DOHH2 (cell line): Measurements from ENCODE around the gene TTC8.

Experiments
- H3F3A ChIP-seq: fragments of 200-600 bp; sonication (generic), shearing (Covaris generic); 2 replicates; pipeline ENCODE4 v1.6.0; 2016; ENCODE audit warnings: antibody characterized with exemption, mild to moderate bottlenecking; ENCODE audit not compliant: control insufficient read depth, insufficient read depth
- H3K27ac ChIP-seq: fragments of 200-600 bp; sonication (generic); 2 replicates; pipeline ENCODE4 v1.5.1; 2014; ENCODE audit warnings: low read depth, mild to moderate bottlenecking, low read length, moderate library complexity
- H3K27me3 ChIP-seq: fragments of 200-600 bp; sonication (generic); 2 replicates; pipeline ENCODE4 v1.6.1; 2014; ENCODE audit warnings: mild to moderate bottlenecking, low read length, mixed read lengths; ENCODE audit not compliant: control insufficient read depth
- H3K36me3 ChIP-seq: fragments of 200-600 bp; sonication (generic); 2 replicates; pipeline ENCODE4 v1.6.1; 2014; ENCODE audit warnings: mild to moderate bottlenecking, low read length, moderate library complexity, mixed read lengths; ENCODE audit not compliant: control insufficient read depth
- H3K4me1 ChIP-seq: fragments of 200-600 bp; sonication (generic); 2 replicates; pipeline ENCODE4 v1.6.1; 2014; ENCODE audit warnings: mild to moderate bottlenecking, low read length, mixed read lengths; ENCODE audit not compliant: control insufficient read depth
- H3K4me2 ChIP-seq: fragments of 200-600 bp; sonication (generic); 2 replicates; pipeline ENCODE4 v1.6.0; 2014; ENCODE audit warnings: mild to moderate bottlenecking, low read length, moderate library complexity
- H3K4me3 ChIP-seq: fragments of 200-600 bp; sonication (generic); 2 replicates; pipeline ENCODE4 v1.5.1; 2014; ENCODE audit warnings: mild to moderate bottlenecking, low read length, mixed read lengths
- H3K79me2 ChIP-seq: fragments of 200-600 bp; sonication (generic); 2 replicates; pipeline ENCODE4 v1.6.1; 2014; ENCODE audit warnings: mild to moderate bottlenecking, low read length, mixed read lengths; ENCODE audit not compliant: control insufficient read depth
- H3K9me2 ChIP-seq: fragments of 200-600 bp; sonication (generic); replicated peaks from 2 replicates; pipeline ENCODE4 v1.6.1; 2014; ENCODE audit warnings: mild to moderate bottlenecking, low read length, mixed read lengths; ENCODE audit not compliant: control insufficient read depth
- H3K9me3 ChIP-seq: fragments of 200-600 bp; sonication (generic); 2 replicates; pipeline ENCODE4 v1.6.1; 2014; ENCODE audit warnings: antibody characterized with exemption, low read length, mixed read lengths; ENCODE audit not compliant: control insufficient read depth, insufficient read depth
- H4K20me1 ChIP-seq: fragments of 200-600 bp; sonication (generic); 2 replicates; pipeline ENCODE4 v1.6.0; 2014; ENCODE audit warnings: low read depth, mild to moderate bottlenecking, antibody characterized with exemption, low read length, moderate library complexity; ENCODE audit not compliant: control insufficient read depth, insufficient read depth
- EZH2phosphoT487 ChIP-seq: fragments of 200-600 bp; sonication (generic); IDR thresholded peaks from 2 replicates; pipeline ENCODE4 v1.6.1; 2017; ENCODE audit warnings: borderline replicate concordance, mild to moderate bottlenecking, antibody characterized with exemption, low read length, moderate library complexity, mixed read lengths
- TF ChIP-seq, protein P1 (sequence below): fragments of 200-600 bp; sonication (generic); IDR thresholded peaks from one replicate; pipeline ENCODE4 v1.5.1; 2014; ENCODE audit warnings: antibody characterized with exemption, mild to moderate bottlenecking, low read depth, low read length; ENCODE audit not compliant: poor library complexity, severe bottlenecking

The TTC8 gene

DNA sequence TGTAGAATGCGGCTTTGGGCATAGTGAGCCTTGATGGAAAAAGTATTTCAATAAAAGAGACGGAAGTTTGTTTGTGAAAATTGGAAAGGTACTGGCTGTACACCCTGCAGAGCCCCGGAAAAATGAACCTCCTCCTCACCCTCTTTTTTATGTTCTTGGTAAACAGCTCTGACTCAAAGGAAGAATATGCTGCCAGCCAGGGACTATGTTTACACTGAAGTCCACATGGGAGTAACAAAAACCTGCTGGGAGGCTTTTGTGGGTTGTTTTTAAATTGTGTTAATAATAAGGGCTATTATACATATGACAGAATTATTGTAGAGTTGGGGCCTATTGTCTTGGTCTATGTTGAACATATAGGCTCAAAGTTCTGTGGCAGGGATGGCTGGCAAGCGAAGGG, 70.7 kb downstream of the TTC8 start:
- Histone ChIP-seq H4K20me1 (no peaks in the 10 kb centered on the region; the same call in 1 of the 2 replicates), H3K27me3 (no peaks in the 10 kb centered on the region; the same call in 1 of the 2 replicates), H3F3A (no peaks in the 10 kb centered on the region), H3K4me2 (no peak overlapping the region), H3K4me1 (no peaks in the 10 kb centered on the region), H3K9me3 (no peaks in the 10 kb centered on the region), H3K9me2 (no peaks in the 10 kb centered on the region), H3K36me3 (no peaks in the 10 kb centered on the region), H3K79me2 (no peaks in the 10 kb centered on the region), H3K27ac (no peak overlapping the region), H3K4me3 (no peak overlapping the region)
- TF ChIP-seq, protein P1, sequence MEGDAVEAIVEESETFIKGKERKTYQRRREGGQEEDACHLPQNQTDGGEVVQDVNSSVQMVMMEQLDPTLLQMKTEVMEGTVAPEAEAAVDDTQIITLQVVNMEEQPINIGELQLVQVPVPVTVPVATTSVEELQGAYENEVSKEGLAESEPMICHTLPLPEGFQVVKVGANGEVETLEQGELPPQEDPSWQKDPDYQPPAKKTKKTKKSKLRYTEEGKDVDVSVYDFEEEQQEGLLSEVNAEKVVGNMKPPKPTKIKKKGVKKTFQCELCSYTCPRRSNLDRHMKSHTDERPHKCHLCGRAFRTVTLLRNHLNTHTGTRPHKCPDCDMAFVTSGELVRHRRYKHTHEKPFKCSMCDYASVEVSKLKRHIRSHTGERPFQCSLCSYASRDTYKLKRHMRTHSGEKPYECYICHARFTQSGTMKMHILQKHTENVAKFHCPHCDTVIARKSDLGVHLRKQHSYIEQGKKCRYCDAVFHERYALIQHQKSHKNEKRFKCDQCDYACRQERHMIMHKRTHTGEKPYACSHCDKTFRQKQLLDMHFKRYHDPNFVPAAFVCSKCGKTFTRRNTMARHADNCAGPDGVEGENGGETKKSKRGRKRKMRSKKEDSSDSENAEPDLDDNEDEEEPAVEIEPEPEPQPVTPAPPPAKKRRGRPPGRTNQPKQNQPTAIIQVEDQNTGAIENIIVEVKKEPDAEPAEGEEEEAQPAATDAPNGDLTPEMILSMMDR = no peak
- TF ChIP-seq EZH2phosphoT487 = no peak

DNA sequence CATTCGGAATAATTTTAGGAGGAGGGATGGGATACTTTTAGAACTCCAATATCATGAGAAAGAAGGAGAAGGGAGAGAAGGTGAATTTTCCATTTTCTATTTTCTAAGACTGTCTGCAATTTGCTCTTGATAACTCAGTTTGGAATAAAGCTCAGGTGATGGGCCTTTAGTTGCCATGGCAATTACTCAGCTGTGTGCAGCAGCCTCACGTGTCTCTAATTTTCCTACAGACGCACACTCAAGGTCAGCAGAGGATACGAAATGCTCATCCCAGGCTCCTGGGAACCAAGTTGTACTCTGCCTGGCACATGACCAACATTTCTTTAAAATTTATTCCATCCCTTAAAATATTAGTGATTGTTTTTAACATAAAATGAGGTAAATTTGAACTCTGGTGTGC, 76.7 kb downstream of the TTC8 start:
- Histone ChIP-seq H3K9me2 (no peaks in the 10 kb centered on the region), H4K20me1 (no peaks in the 10 kb centered on the region), H3K4me1 (no peaks in the 10 kb centered on the region), H3K79me2 (no peaks in the 10 kb centered on the region), H3K36me3 (no peaks in the 10 kb centered on the region), H3K27me3 (no peaks in the 10 kb centered on the region), H3K4me3 (no peak overlapping the region), H3F3A (no peaks in the 10 kb centered on the region), H3K4me2 (no peak overlapping the region), H3K27ac (no peak overlapping the region), H3K9me3 (no peaks in the 10 kb centered on the region)
- TF ChIP-seq, protein P1 = no peak
- no peak for TF ChIP-seq EZH2phosphoT487

DNA sequence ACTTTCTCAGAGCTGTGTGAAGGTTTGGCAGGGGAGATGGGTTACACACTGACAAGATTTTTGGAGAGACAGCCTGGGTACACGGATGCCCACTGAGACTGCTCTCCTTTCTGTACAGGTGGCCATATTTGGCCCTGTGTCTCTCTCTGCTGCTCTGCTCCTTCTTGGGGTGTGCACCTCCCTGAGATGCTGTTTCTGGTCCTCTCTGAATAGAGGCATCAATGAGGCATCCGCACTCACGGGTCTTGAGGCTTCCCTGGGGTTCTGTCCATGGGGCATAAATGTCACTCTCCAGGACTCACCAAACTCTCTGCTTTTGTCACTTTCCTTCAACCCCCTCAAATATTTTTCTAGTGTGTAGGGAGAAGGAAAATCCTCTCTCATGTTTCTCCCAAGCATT, 77.5 kb downstream of the TTC8 start:
- TF ChIP-seq EZH2phosphoT487 = no peak
- TF ChIP-seq, protein P1 = no peak
- Histone ChIP-seq H4K20me1 (no peaks in the 10 kb centered on the region), H3K9me2 (no peaks in the 10 kb centered on the region), H3K27ac (no peak overlapping the region), H3K4me2 (no peak overlapping the region), H3K4me3 (no peak overlapping the region), H3K36me3 (no peaks in the 10 kb centered on the region), H3K4me1 (no peaks in the 10 kb centered on the region), H3K27me3 (no peaks in the 10 kb centered on the region), H3K79me2 (no peaks in the 10 kb centered on the region), H3K9me3 (no peaks in the 10 kb centered on the region), H3F3A (no peaks in the 10 kb centered on the region)

DNA sequence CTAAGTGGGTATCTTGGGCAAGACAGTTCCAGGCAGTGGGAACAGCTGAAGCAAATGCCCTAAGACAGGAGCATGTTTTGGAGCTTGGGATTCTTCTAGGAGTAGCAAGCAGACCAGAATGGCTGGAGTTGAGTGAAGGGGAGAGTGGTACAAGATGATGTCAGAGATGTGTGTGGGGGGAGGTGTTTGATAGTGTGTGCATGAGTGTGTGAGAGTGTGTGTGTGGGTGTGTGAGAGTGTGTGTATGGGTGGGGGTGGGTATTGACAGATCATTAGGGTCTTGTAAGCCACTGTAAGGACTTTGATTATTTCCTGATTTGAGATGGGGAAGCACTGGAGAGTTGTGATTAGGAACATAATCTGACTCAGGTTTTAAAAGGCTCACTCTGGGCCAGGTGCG, 78.4 kb downstream of the TTC8 start:
- Histone ChIP-seq H3K27ac (no peak overlapping the region), H4K20me1 (no peaks in the 10 kb centered on the region), H3K4me1 (no peaks in the 10 kb centered on the region), H3F3A (no peaks in the 10 kb centered on the region), H3K4me2 (no peak overlapping the region), H3K36me3 (no peaks in the 10 kb centered on the region), H3K27me3 (no peaks in the 10 kb centered on the region), H3K9me2 (no peaks in the 10 kb centered on the region), H3K9me3 (no peaks in the 10 kb centered on the region), H3K79me2 (no peaks in the 10 kb centered on the region), H3K4me3 (no peak overlapping the region)
- TF ChIP-seq, protein P1 = no peak
- TF ChIP-seq EZH2phosphoT487 = no peak
